HG03025 (cell line): ENCODE results near the gene TKTL1.

Source experiments
- ATAC-seq: cut with Tn5 transposase; IDR thresholded peaks from one replicate; pipeline ENCODE4 v1.9.1; 2021; ENCODE audit warnings: mild to moderate bottlenecking, moderate library complexity; ENCODE audit not compliant: unreplicated experiment, low FRiP score

The TKTL1 gene

DNA sequence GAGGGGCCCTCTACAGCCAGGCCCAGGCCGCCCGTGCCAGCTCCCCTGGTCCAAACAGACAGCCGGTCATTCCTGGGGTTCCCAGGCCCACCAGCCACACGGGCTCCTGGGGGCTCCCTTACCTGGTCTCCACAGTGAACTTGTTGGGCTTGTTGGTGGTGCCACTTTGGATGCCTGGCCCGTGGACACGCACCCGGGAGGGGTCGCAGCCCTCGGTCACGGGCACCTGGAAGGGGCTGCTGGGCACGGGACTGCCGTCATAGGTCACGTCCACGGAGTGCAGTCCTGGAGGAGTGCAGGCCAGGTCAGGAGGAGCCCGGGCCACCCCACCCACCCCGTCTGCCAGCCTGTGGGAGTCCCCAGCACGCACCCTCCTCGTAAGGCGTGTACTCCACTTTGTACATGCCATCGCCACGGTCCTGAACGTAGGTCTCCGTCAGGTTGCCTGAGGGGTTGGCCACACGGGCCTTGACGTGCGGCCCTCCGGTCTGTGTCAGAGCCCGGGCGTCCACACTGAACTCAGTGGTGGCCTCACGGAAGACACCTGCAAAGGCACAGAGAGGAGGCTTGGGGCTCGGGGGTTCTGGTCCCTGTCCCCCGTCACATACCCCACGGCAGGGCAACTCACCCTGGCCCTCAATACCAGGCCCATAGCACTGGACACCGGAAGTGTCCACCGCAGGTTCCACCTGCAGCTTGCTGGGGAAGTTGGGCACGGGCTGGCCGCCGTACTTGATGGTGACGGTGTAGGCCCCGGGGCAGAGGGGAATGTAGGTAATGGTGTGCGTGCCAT, 64.0 kb downstream of the TKTL1 start:
- ATAC-seq = no peak

DNA sequence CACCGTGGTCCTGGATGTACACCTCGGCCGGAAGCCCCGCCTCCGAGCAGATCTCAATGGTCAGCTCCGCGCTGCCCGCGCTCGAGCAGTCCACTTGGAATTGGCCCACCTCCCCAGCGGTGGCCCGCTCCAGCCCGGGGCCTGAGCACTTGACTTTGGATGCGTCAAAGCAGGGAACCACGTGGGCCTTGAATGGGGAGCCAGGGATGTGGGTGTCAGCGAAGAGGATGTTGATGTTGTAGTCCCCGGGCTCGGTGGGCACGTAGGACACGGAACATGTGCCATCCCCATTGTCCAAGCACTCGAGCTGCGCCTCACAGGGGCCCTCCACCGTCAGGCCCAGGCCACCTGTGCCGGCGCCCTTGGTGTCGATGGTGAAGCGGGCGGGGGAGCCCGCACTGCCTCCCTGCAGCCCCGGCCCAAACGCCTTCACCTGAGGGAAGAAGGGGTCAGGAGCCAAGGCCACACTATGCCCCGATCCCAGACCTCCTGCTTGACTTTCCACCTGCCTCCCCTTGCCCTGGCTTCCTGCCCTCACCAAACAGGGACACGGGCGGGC, 64.6 kb downstream of the TKTL1 start:
- ATAC-seq = no peak

GRCh38 chrX:154362085-154362742, 66.6 kb downstream of the TKTL1 start:
- no peak for ATAC-seq

GRCh38 chrX:154363706-154364439, 68.3 kb downstream of the TKTL1 start:
- ATAC-seq = no peak

- no peak for ATAC-seq
These were observed 69.5 kb downstream of the TKTL1 start for GRCh38 chrX:154365052-154365600.

- ATAC-seq = no peak
These were observed 70.5 kb downstream of the TKTL1 start for GRCh38 chrX:154365997-154366665.

DNA sequence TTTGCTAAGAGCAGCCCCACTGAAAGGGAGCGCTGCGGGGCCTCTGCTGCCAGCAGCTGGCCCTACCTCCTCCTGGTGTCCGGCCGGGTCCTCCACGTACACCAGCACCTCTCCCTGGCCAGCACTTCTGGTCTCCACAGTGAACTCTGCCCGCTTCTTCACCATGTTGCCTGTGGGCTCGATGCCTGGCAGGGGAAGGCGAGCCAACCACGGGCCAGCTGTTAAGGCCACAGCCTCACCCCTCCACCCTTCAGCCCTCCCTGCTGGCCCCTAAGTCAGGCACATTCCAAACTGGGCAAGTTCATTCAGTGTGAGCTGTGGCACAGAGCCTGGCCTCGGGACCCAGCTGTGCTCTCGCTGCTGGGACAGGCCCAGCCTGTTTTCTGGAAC, 71.1 kb downstream of the TKTL1 start:
- no peak for ATAC-seq

- ATAC-seq = no peak
These were observed 72.1 kb downstream of the TKTL1 start for GRCh38 chrX:154367474-154368308.

GRCh38 chrX:154368630-154369448, 73.2 kb downstream of the TKTL1 start:
- ATAC-seq = no peak

DNA sequence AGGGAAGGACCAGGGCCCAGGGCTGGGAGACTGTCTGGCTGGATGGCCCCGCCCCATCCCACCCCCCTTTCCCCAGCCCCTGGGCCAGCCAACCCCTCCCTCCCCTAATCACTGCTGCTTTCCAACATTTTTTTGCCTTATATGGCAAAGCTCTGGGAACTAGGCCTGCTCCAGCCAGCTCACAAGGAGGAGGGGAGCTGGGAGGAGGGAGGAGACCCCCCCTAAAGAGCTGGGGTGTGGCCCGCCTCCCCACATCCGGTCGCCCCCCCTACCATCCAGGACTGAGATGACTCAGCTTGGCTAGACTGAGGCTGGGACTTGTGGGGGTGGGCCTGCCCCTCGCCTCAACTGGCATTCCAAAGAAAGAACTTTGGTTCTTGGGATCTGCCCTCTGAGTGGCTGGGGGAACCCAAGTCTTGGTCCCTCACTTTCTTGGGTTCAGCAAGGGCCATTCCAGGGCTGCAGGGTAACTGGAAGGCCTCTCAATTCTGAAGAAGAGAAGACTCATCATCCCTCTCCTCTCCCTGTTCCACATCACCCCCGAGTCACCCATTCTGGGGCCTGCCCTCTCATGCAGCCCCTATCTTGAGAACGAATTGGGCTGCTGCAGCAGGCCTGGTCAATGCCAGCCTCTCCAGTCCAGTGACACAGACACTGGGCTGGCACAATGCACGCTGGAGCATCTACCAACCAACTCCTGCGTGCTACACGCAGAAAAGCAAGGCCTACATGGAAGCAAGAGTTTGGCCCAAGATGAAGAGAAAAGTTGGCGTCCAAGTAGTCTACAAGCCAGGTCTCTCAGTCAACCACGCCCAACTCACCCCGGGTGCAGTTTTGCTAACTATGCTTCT, 74.1 kb downstream of the TKTL1 start:
- no peak for ATAC-seq

DNA sequence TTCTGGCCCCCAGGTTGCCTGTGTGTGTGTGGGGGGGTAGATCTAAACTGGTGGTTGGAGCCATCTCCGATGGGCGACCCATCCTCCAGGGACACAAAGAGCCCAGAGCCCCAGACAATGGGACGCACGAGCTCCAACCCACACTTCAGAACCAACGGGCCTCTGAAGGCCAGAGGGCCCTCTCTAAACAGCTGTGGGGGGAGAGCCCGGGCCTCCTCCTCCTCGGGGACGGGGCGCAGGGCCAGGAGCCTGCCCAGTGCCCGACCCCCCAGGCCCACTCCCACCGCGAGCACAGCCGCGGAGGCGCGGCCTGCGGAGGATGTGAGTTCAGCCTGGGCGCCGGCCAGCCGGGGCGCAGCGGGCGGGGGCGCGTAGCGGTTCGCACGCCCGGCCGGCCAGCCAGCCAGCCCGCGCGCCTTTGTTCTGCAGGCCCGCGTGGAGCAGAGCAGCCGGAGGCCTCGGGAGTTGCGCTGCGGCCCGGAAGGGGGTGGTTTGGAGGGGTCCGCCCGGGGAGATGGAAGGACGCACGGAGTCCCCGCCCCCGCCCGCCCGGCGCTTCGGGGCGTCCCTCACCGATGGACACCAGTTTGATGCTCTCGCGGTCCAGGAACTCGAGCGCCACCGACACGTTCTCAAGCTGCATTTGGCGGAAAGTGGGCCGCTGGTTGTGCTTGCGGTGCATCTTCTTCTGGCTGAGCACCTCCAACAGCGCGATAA, 74.9 kb downstream of the TKTL1 start:
- peak; percentile 3 for ATAC-seq

- peak; percentile 54 for ATAC-seq
These were observed 75.6 kb downstream of the TKTL1 start for GRCh38 chrX:154371017-154371788.

DNA sequence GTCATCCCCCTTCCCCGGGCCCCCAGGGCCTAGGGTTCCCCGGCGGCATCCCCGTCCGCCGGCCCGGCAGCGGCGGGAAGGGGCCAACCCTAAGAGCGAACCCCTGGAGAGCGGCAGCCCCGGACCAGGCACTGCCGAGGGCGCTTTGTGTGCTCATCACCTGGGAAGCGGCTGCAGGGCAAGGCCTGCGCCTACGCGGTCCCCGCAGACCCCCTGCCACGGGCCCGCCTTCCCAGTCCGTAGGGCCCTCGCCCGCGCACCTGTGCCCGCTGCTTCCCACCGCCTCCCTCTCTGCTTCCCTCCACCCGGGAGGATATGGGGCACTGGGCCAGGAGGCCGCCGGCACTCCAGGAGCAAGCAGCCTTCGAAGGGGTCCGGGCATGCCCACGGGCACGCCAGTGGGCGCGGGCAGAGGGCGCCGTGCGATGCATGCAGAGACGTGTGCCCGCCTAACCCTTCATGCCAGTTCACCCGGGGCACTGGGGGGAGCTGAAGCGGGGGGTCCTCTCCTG, 76.2 kb downstream of the TKTL1 start:
- ATAC-seq = no peak

GRCh38 chrX:154372612-154373022, 77.0 kb downstream of the TKTL1 start:
- ATAC-seq = no peak

- no peak for ATAC-seq
These were observed 78.0 kb downstream of the TKTL1 start for GRCh38 chrX:154373340-154374306.
